Stimulated activated CD4-positive, alpha-beta T cell treated with anti-CD3 and anti-CD28 coated beads, TNF-alpha, amount 100 ng/mL, for 24 hours (primary cell): ENCODE data around the gene TMEM258.

Experiments
- DNase-seq, 3 experiments: peaks; one replicate each; pipeline ENCODE4 v3.0.0-alpha.2; 2020; ENCODE audit warnings: low read depth in 3 of 3

Gene TMEM258

DNA sequence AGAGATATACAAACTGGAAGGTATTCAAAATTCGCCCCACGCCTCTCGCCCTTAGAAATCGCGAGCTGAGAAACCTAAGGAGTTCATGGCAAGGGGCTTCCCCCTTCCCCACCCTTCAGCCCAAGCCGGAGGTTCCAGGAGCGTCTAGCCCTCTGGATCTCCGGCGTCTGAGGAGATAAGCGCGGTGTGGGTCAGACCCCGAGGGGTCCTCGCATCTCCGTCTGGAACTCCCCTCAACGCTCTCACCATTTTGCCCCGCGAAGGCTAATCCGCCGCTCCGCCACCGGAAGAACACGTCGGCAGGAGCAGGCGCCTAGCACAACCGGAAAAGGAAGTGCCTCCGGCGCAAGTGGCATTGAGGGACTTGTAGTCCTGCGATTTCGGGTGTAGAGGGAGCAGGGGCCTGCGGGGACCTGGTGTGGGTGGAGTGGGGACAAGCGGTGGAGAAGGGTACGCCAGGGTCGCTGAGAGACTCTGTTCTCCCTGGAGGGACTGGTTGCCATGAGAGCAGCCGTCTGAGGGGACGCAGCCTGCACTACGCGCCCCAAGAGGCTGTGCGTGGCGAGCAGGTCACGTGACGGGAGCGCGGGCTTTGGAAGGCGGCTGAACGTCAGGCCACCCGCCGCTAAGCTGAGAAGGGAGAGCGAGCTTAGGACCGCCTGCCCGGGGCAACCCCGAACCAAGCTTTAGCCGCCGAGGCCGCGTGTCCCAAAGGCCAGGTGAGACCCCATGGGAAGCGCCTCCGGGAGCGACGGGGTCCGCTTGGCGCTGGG is at the start of gene TMEM258, which contains the start of gene FEN1:
Gene TMEM258, minus strand, starts transcription at position 290 of the 773 bp plus-strand sequence. Its CDS starts 41 bp downstream, at position 249.
Gene FEN1, plus strand, starts transcription at position 602 of the 773 bp plus-strand sequence. CDS start 2,451 bp downstream, outside the sequence.
- DNase-seq, result peak; percentile 75 to 84 (median 78)

- DNase-seq, result no peak
Measured at GRCh38 chr11:61841636-61842527, 49.5 kb upstream of the TMEM258 start.

GRCh38 chr11:61840371-61840770 is 48.0 kb upstream of the TMEM258 start:
- DNase-seq, result no peak

DNA sequence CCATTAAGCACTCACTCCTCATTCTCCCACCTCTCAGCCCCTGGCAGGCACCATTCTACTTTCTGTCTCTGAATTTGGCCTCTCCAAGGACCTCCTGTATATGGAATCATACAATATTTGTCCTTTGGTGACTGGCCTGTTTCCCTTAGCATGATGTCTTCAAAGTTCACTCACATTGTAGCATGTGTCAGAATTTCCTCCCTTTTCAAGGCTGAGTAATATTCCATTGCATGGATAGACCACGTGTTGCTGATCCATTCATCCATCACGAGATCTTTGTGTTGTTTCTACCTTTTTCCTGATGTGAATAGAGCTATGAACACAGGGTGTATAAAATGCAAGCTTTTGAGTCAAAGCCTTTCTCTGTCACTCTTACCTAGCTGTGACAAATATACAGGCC is 47.3 kb upstream of the TMEM258 start:
- no peak for DNase-seq

- no peak for DNase-seq
Measured at GRCh38 chr11:61838921-61839320, 46.5 kb upstream of the TMEM258 start.

GRCh38 chr11:61838501-61838900 is 46.1 kb upstream of the TMEM258 start:
- DNase-seq, result no peak

DNA sequence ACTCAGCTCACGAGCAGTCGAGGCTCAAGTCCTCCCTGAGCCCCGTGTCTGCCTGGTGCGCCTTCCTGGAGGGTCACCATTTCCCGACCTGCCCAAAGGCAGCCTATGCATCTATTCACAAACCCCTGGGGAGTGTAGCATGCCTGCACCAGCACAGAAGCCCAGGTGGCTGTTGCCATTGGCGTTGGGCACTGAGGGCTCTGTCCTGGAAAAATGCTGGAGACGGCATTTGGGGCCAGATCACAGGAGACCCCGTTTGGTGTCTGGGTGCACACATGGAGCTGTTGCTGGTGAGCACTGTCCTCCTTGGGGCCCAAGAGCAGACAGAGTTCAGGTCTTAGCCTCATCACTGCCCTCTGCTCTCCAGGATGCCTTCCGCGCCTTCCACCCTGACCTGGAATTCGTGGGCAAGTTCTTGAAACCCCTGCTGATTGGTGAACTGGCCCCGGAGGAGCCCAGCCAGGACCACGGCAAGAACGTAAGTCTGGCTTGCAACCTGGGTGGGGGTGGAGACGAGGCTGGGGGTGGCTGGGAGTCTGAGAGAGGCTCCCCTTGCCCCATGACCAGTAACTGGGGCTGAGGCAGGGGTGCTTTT is 45.1 kb upstream of the TMEM258 start:
- DNase-seq, result no peak

- DNase-seq, result no peak
Measured at GRCh38 chr11:61836193-61836592, 43.8 kb upstream of the TMEM258 start.

- peak in 1 of 3 experiments; percentile 34 for DNase-seq
Measured at GRCh38 chr11:61834278-61835048, 42.1 kb upstream of the TMEM258 start.

- DNase-seq, result no peak
Measured at GRCh38 chr11:61833926-61834277, 41.5 kb upstream of the TMEM258 start.

DNA sequence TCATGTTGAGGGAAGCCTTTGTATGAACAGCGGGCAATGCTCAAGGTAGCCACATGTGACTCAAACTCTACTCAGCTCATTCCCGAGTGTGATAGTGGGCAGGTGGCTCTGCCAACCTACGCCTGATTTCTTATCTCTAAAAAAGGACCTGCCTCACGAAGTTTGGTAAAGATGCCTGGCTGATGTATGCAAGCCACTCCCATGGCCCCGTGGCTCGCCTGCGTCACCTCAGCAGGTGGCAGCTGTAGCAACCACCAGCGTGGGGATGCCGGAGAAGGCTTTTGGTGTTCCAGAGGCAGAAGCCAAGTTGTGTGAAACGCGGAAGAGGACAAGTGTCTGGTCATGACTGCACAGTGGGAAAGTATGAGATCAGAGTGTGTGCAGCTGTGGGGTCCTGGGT is 41.1 kb upstream of the TMEM258 start:
- no peak for DNase-seq

DNA sequence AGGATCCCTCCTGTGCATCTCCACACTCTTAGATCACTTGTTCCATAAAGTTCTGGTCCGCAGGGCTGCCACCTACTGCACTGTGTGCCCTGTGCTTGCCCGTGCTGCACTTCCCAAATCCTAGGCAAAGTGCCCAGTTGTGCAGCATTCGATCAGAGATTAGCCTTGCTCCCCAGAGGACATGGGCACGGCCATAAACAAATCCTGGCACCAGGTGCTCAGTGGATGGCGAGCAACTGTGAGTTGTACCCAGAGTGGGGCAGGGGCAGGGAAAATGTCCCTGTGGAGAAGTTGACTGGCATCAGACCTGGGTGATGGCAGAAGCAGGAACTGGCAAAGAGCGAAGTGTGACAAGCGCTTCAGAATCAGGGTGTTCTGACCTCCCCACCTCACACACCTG is 40.4 kb upstream of the TMEM258 start:
- no peak for DNase-seq

GRCh38 chr11:61832207-61832606 is 39.8 kb upstream of the TMEM258 start:
- no peak for DNase-seq

DNA sequence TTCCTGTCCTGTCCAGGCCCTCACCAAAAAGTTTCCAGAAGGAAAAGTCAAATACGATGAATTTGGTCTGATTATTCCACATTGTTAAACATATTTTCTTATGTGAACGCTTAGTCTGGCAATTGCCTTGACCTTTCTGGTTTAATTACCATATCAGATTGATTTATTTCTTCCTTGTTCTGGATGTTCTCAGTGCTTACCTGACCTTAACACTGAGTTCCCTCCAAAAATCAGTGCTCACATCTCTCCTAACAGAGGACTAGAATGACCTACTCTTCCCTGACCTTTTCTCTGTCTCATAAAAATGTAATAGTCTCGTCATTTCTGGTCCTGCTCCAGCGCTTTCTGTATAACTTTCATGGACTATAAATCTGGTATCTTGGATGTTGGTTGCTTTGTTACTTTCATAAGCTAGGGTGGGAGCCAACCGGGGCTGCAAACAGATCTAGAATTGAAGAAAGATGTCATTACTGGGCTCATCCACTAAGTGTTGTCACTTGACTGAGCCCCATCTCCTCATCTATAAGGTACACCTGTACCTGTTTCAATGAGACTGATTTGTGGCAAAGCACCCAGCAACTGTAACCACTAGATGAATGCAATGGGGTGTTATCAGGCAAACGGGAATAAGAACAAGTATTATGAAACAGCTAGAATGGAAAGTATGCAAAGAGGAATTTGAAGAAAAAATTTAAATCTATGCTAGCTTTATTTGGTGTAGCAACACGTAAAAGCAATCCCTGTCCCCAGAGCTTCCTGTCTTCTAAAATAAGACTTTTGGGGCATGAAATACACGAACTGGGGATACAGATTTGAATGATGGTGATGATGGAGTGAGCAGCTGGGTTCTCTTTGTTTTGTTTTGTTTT is 38.1 kb upstream of the TMEM258 start:
- no peak for DNase-seq

- no peak for DNase-seq
Measured at GRCh38 chr11:61829806-61830205, 37.4 kb upstream of the TMEM258 start.

GRCh38 chr11:61828629-61829407 is 36.4 kb upstream of the TMEM258 start:
- peak in 1 of 3 experiments; percentile 27 for DNase-seq

- no peak for DNase-seq
Measured at GRCh38 chr11:61828379-61828628, 35.9 kb upstream of the TMEM258 start.

GRCh38 chr11:61827571-61828378 is 35.4 kb upstream of the TMEM258 start, which contains the start of gene FADS2:
Gene FADS2, plus strand, starts transcription at chr11:61828300. Its CDS starts 91 bp downstream, at chr11:61828391.
- DNase-seq, result peak in 1 of 3 experiments; percentile 80
